ENCODE results near the gene TSPAN9. TPM values are rescaled to one million over a fixed set of nuclear protein-coding genes. Genes with fewer than 3 reads are reported as not detected.

The TSPAN9 gene
- total and polyA plus RNA-seq, 10 of the 15 experiments (the other 5 are each of a cell fraction or from before 2014, with no cell fraction given) = 0.03 to 1.0 (median 0.12) TPM; not detected in 5

GRCh38 chr12:3073438-3074250 is 3.5 kb upstream of the TSPAN9 start:
- no peaks in the 10 kb centered on the region for H3K36me3 ChIP-seq (ENCODE audit: control insufficient read depth in 2 of 2, insufficient read depth in 2 of 2, low read length in 1 of 2)
- SMC1A ChIA-PET (ENCODE audit: uncharacterized antibody, unreplicated experiment) = interaction anchor here (0.5 to 1.4 kb wide), 7 partner anchors 13 to 202 kb away, joined by 3 to 4 read pairs (median 3); no protein-coding TSS in a partner anchor
- CTCF ChIA-PET = interaction anchor here (0.6 to 4.7 kb wide), 13 partner anchors 16 to 227 kb away, joined by 3 to 41 read pairs (median 4); no protein-coding TSS in a partner anchor
- WGBS (ENCODE audit: insufficient coverage, insufficient replicate concordance, low lambda C conversion rate, missing lambda C conversion rate) = 6% methylated on average over 13 of the region's 13 CpGs
- ATAC-seq (peak; percentile 87), FAIRE-seq (peak; percentile 83), DNase-seq (ENCODE audit: low read depth, low spot score) (peak; percentile 37)
- H3K79me2 ChIP-seq (ENCODE audit: control insufficient read depth, insufficient read depth, low read length) = no peaks in the 10 kb centered on the region
- no peaks in the 10 kb centered on the region; the same call in 1 of the 2 replicates for H3K4me1 ChIP-seq (ENCODE audit: control insufficient read depth, insufficient read depth, low read length)
- in situ Hi-C loops (cut with MboI) = no loop called here
- H3K27ac ChIP-seq (ENCODE audit: control insufficient read depth, insufficient read depth) = no peak overlapping the region
- BruUV-seq (replicated peaks) = no TSS peak
- no peak overlapping the region for H2AFZ ChIP-seq (ENCODE audit: control insufficient read depth, low read depth, low read length)
- H3K9ac ChIP-seq (ENCODE audit: control insufficient read depth, insufficient read depth, low read length) = no peak overlapping the region
- H4K20me1 ChIP-seq (ENCODE audit: control insufficient read depth, insufficient read depth) = no peaks in the 10 kb centered on the region
- H3K4me2 ChIP-seq (ENCODE audit: control insufficient read depth, insufficient read depth) = no peak overlapping the region
- intact Hi-C loops (cut with micrococcal nuclease; ENCODE audit: unreplicated experiment) = loop anchor here (1.0 to 2.0 kb wide), 2 partner anchors 129 to 202 kb away; no protein-coding TSS in a partner anchor
- H3K9me3 ChIP-seq (replicated peaks; ENCODE audit: control insufficient read depth, insufficient read depth, low read length) = no peaks in the 10 kb centered on the region
- POLR2A ChIA-PET = no interaction called here
- RAD21 ChIA-PET (ENCODE audit: unreplicated experiment) = interaction anchor here (1.5 to 2.2 kb wide), 2 partner anchors 56 to 202 kb away, joined by 5 to 9 read pairs; no protein-coding TSS in a partner anchor
- H3K27me3 ChIP-seq (replicated peaks in 1 of 2; ENCODE audit: control insufficient read depth in 2 of 2, insufficient read depth in 2 of 2, low read length in 1 of 2) = peaks cover 0 to 6% of the 10 kb centered on the region in 2 experiments; a peak in 3 of 4 replicates
- no peak overlapping the region for H3K4me3 ChIP-seq
- TF ChIP-seq USF1 (IDR thresholded peaks at IDR 0.05; ENCODE audit: borderline replicate concordance, extremely low read length, insufficient read depth, low read depth, low read length) (no peak), MEF2B (IDR thresholded peaks at IDR 0.05; ENCODE audit: partially characterized antibody, poor library complexity, severe bottlenecking) (no peak), CBX3 (IDR thresholded peaks at IDR 0.05; ENCODE audit: borderline replicate concordance, low read depth) (no peak), CHD4 (IDR thresholded peaks at IDR 0.05) (no peak), RAD21 (IDR thresholded peaks at IDR 0.05; ENCODE audit: insufficient read depth, low read depth, low read length) (peak; percentile 71), YY1 (IDR thresholded peaks at IDR 0.05; ENCODE audit: low read depth, low read length) (peak; percentile 72), NR2F1 (conservative IDR thresholded peaks at IDR 0.05) (no peak), REST (IDR thresholded peaks at IDR 0.05; ENCODE audit: low read depth, low read length) (no peak), SP1 (IDR thresholded peaks at IDR 0.05; ENCODE audit: low read depth, low read length) (peak; percentile 19), PKNOX1 (IDR thresholded peaks at IDR 0.05) (no peak), ZBTB33 (IDR thresholded peaks at IDR 0.05) (no peak), CTCF (IDR thresholded peaks at IDR 0.05 in 2 of 3, conservative IDR thresholded peaks at IDR 0.05 in 1 of 3; ENCODE audit: control insufficient read depth in 2 of 3, extremely low read depth in 1 of 3, insufficient read depth in 1 of 3, low read depth in 3 of 3, low read length in 3 of 3) (peak; percentile 90 to 100 (median 97))
